Measurements from ENCODE around the gene ASCL2.
"Not testable (repeated sequence)": the region's sequence is repeated elsewhere in the genome, so short reads cannot be mapped to it uniquely, and the experiment has no call there.

ASCL2 gene

DNA sequence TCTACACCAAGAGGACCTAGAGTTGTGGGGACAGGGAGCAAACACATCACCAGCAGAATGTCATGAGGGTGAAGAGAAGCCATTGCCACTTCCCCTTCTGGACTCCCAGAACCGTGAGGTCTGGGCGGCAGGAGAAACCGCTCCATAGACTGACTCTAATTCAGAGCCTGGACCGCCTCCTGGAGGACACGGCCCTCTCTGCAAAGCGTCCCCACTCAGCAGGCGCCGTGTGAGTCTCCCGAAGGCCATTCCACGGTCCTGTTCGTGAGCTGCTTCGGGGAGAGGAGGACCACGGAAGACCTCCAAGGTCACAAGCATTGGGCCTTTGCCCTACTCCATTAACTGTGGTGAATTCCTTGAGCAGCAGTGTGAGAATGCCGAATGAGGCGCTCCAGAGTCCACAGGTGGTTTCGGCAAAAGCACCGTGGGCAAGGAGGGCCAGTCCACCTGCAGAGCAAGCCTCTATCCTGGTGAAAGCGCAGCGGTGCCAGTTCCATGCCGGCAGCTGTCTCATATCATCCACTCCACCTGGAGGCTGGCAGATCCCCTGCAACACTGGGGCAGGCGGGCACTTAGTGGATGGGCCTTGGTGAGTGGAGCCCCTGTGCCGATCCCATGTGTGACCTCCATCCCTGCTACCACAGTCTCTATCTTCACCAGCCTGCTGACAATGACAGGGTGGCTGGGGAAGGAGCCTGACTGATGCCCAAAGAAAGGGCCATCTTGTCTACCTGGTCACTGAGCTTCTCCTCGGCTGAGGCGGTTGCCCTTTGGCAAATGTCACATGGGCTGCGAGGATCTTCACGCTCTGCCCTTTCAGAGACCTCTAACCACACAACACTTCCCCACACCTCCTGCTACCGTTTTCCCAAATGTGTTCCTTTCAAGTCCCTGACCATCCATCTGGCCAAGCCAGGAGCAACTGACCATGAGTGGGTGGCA, 23.9 kb upstream of the ASCL2 start:
- no peak overlapping the region for H3K27ac ChIP-seq
- TF ChIP-seq ZFX (IDR thresholded peaks at IDR 0.05), result no peak
- TF ChIP-seq, protein P1, sequence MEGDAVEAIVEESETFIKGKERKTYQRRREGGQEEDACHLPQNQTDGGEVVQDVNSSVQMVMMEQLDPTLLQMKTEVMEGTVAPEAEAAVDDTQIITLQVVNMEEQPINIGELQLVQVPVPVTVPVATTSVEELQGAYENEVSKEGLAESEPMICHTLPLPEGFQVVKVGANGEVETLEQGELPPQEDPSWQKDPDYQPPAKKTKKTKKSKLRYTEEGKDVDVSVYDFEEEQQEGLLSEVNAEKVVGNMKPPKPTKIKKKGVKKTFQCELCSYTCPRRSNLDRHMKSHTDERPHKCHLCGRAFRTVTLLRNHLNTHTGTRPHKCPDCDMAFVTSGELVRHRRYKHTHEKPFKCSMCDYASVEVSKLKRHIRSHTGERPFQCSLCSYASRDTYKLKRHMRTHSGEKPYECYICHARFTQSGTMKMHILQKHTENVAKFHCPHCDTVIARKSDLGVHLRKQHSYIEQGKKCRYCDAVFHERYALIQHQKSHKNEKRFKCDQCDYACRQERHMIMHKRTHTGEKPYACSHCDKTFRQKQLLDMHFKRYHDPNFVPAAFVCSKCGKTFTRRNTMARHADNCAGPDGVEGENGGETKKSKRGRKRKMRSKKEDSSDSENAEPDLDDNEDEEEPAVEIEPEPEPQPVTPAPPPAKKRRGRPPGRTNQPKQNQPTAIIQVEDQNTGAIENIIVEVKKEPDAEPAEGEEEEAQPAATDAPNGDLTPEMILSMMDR (conservative IDR thresholded peaks at IDR 0.05), result no peak

DNA sequence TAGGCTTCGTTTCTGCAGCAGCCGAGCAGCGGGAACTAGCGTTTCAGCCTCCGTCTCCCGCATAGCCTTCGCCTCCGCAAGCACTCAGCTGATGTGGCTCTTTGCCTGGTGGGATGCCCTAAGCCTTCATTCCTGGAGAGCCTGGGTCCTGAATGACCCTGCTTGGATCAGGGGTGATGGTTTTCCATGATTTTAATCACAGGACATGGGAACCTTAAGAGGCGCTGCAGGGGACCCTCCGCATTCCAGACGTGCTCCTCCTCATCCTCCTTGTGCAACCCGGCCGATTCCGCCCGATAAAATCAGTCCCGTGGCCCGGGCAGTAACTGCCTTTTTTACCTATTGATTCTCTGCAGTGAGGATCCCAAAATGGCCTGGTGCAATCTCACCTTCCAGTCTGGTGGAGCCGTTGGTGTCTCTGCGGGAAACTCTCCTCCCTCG, 23.2 kb upstream of the ASCL2 start:
- TF ChIP-seq, protein P1 (conservative IDR thresholded peaks at IDR 0.05), result no peak
- TF ChIP-seq ZFX (IDR thresholded peaks at IDR 0.05), result no peak
- no peak overlapping the region for H3K27ac ChIP-seq

DNA sequence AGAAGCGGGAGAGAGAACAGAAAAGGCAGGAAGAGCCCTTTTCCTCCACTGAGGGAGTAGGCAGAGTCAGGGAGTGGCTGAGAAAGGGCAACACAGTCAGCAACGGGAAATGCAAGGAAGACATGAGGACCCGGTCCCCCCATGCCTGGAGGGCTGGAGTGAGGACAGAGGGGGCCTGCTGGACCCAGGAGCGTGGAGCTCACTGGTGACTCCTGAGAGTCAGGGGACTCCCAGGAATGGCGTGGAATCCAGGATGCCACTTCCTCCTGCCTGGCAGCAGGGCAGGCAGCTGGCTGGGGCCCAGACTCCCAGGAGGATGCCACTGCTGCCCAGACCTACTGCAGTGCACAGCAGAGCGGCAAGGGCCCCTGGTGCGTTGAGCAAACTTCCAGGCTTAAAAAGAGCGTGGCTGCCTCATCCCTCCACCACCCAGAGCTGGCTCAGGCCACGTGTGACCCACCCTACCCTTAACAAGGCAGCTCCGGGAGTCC, 20.0 kb upstream of the ASCL2 start:
- peak overlapping the region; percentile 23 for H3K27ac ChIP-seq
- TF ChIP-seq, protein P1 (conservative IDR thresholded peaks at IDR 0.05), result no peak
- TF ChIP-seq ZFX (IDR thresholded peaks at IDR 0.05), result no peak

DNA sequence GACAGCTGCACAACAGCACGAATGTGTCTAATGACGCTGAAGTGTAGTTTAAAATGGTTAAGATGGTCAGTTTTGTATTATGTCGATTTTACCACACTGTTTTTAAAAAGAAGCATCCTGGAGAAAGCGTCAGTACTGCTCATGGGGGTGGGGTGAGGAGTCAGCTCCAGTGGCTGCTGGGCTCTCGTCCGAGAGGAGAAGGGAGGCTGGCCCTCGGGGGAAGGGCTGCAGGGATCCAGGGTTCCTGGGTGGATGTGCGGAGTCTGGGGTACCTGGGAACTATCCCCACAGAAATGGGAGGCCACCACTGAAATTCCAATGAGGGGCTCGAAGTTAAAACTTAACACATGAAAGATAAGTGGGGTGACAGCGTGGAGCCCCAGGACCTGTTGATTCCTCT, 19.5 kb upstream of the ASCL2 start:
- TF ChIP-seq, protein P1 (conservative IDR thresholded peaks at IDR 0.05), result no peak
- TF ChIP-seq ZFX (IDR thresholded peaks at IDR 0.05), result no peak
- peak overlapping the region; percentile 23 for H3K27ac ChIP-seq

DNA sequence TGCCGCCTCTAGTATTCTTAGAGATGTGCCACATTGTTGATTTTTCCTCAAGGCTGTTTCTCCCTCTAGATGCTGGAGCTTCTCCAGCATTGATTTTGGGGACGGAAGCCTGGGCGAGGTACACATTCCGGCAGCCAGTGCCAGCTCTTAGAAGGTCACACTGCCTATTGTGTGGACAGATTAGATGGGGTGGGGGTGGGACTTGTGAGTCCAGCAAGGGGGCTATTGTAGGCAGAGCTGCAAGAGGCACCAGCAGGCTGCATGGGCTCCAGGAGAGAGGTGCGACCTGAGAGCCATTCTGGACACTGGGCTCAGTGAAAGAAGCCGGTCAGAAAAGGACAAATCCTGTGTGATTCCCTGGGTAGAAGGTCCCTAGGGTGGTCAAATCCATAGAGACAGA, 19.0 kb upstream of the ASCL2 start:
- TF ChIP-seq, protein P1 (conservative IDR thresholded peaks at IDR 0.05), result no peak
- TF ChIP-seq ZFX (IDR thresholded peaks at IDR 0.05), result no peak
- H3K27ac ChIP-seq, result no peak overlapping the region

DNA sequence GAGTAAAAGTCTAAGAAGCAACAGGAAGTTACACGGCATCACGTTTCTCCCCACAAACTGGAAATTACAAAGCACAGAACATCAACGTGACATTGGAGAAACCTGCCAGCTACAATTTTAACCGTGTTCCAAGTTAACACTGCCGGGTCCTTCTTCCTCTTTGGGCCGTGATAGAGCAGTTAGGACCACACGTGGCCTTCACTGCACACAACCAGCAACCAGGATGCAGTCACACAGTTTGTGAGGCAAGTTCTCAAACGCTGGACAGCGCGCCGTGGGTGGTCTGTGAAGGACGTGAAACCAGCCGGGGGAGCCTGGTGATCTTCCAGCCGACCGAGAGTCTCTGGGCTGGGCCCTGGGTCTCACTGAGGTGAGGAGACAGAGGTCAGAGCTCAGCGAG, 16.7 kb upstream of the ASCL2 start:
- no peak for TF ChIP-seq ZFX (IDR thresholded peaks at IDR 0.05)
- TF ChIP-seq, protein P1 (conservative IDR thresholded peaks at IDR 0.05), result no peak
- no peak overlapping the region for H3K27ac ChIP-seq

DNA sequence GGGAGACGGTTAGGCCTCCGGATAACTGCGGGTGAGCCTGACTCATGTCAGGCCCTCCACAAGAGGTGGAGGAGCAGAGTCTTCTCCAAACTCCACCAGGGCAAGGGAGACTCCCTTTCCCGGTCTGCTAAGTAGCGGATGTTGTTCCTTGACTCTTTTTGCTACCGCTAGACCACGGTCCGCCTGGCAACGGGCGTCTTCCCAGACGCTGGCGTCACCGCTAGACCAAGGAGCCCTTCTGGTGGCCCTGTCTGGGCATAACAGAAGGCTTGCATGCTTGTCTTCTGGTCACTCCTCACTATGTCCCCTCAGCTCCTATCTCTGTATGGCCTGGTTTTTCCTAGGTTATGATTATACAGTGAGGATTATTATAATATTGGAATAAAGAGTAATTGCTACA, 16.0 kb upstream of the ASCL2 start:
- H3K27ac ChIP-seq, result not testable (repeated sequence)
